SK-N-SH treated with all-trans-retinoic acid at 6 μM for 48 hours (cell line): ENCODE data around the gene FRYL.

Experiments used
- ATAC-seq: fragments of 200-7000 bp; cut with Tn5 transposase; 3 replicates; pipeline ENCODE4 v1.9.1; 2020; ENCODE audit warnings: mild to moderate bottlenecking, moderate library complexity
- ARNTL ChIP-seq: fragments of 450-650 bp; formaldehyde crosslinking; IDR thresholded peaks from 2 replicates; pipeline ENCODE4 v1.5.0; 2020; ENCODE audit warnings: low read depth, mild to moderate bottlenecking, moderate library complexity, borderline replicate concordance
- BACH2 ChIP-seq: fragments of 250-450 bp; sonication (Bioruptor Pico); IDR thresholded peaks from 2 replicates; pipeline ENCODE4 v1.9.0; 2021; ENCODE audit warnings: mild to moderate bottlenecking, borderline replicate concordance
- CREB5 ChIP-seq: fragments of 250-450 bp; sonication (Bioruptor Pico); IDR thresholded peaks from 2 replicates; pipeline ENCODE4 v1.5.1; 2020; ENCODE audit warnings: low read depth, mild to moderate bottlenecking, moderate library complexity
- CSDC2 ChIP-seq: fragments of 250-450 bp; sonication (Bioruptor Pico); IDR thresholded peaks from 2 replicates; pipeline ENCODE4 v1.5.0; 2020; ENCODE audit warnings: mild to moderate bottlenecking, moderate library complexity
- ESRRG ChIP-seq: fragments of 250-450 bp; sonication (Bioruptor Pico); IDR thresholded peaks from 2 replicates; pipeline ENCODE4 v1.6.1; 2021; ENCODE audit warnings: mild to moderate bottlenecking
- GLIS3 ChIP-seq: fragments of 250-450 bp; sonication (Bioruptor Pico); IDR thresholded peaks from 2 replicates; pipeline ENCODE4 v1.5.0; 2020; ENCODE audit warnings: mild to moderate bottlenecking, moderate library complexity
- ISL1 ChIP-seq: fragments of 250-450 bp; sonication (Bioruptor Pico); IDR thresholded peaks from 2 replicates; pipeline ENCODE4 v2.1.2; 2022; ENCODE audit warnings: mild to moderate bottlenecking, moderate library complexity
- OSR1 ChIP-seq: fragments of 250-450 bp; sonication (Bioruptor Pico); IDR thresholded peaks from 2 replicates; pipeline ENCODE4 v1.8.0; 2022; ENCODE audit warnings: moderate library complexity, mild to moderate bottlenecking, inconsistent platforms
- POU6F1 ChIP-seq: fragments of 250-450 bp; sonication (Bioruptor Pico); IDR thresholded peaks from 2 replicates; pipeline ENCODE4 v1.8.0; 2021; ENCODE audit warnings: low read depth, mild to moderate bottlenecking, moderate library complexity, borderline replicate concordance
- PPARA ChIP-seq: fragments of 250-450 bp; sonication (Bioruptor Pico); IDR thresholded peaks from 2 replicates; pipeline ENCODE4 v1.5.0; 2020; ENCODE audit warnings: mild to moderate bottlenecking, borderline replicate concordance
- RARB ChIP-seq: fragments of 250-450 bp; sonication (Bioruptor Pico); IDR thresholded peaks from 2 replicates; pipeline ENCODE4 v1.8.0; 2021; ENCODE audit warnings: mild to moderate bottlenecking, moderate library complexity
- TCF4 ChIP-seq: fragments of 250-450 bp; sonication (Bioruptor Pico); IDR thresholded peaks from 2 replicates; pipeline ENCODE4 v1.8.0; 2021; ENCODE audit warnings: mild to moderate bottlenecking, moderate library complexity, borderline replicate concordance
- TOX ChIP-seq: fragments of 250-450 bp; sonication (Bioruptor Pico); IDR thresholded peaks from 2 replicates; pipeline ENCODE4 v1.8.0; 2021; ENCODE audit warnings: mild to moderate bottlenecking, moderate library complexity, borderline replicate concordance
- ZC3H10 ChIP-seq: fragments of 250-450 bp; sonication (Bioruptor Pico); IDR thresholded peaks from 2 replicates; pipeline ENCODE4 v1.5.1; 2021; ENCODE audit warnings: mild to moderate bottlenecking, moderate library complexity
- ZFP3 ChIP-seq: fragments of 250-450 bp; sonication (Bioruptor Pico); IDR thresholded peaks from 2 replicates; pipeline ENCODE4 v1.5.0; 2020; ENCODE audit warnings: mild to moderate bottlenecking, moderate library complexity
- ZFP30 ChIP-seq: fragments of 450-650 bp; formaldehyde crosslinking; IDR thresholded peaks from 2 replicates; pipeline ENCODE4 v1.5.0; 2022; ENCODE audit warnings: mild to moderate bottlenecking, moderate library complexity
- ZNF565 ChIP-seq: fragments of 450-650 bp; formaldehyde crosslinking; conservative IDR thresholded peaks from 2 replicates; pipeline ENCODE4 v1.5.0; 2020; ENCODE audit warnings: low read depth, mild to moderate bottlenecking, moderate library complexity
- ZNF70 ChIP-seq: fragments of 450-650 bp; formaldehyde crosslinking; IDR thresholded peaks from 2 replicates; pipeline ENCODE4 v1.5.0; 2020; ENCODE audit warnings: mild to moderate bottlenecking, moderate library complexity
- ZNF8 ChIP-seq: fragments of 450-650 bp; formaldehyde crosslinking; IDR thresholded peaks from 2 replicates; pipeline ENCODE4 v1.5.0; 2020; ENCODE audit warnings: mild to moderate bottlenecking, moderate library complexity
- TF ChIP-seq, protein P1 (sequence below): fragments of 250-450 bp; sonication (Bioruptor Pico); IDR thresholded peaks from 2 replicates; pipeline ENCODE4 v1.5.0; 2020; ENCODE audit warnings: mild to moderate bottlenecking, moderate library complexity
- TF ChIP-seq, protein P2 (sequence below): fragments of 250-450 bp; sonication (Bioruptor Pico); IDR thresholded peaks from 2 replicates; pipeline ENCODE4 v1.5.1; 2021; ENCODE audit warnings: mild to moderate bottlenecking, moderate library complexity
- TF ChIP-seq, protein P3 (sequence below): fragments of 250-450 bp; sonication (Bioruptor Pico); IDR thresholded peaks from 2 replicates; pipeline ENCODE4 v1.8.0; 2020; ENCODE audit warnings: mild to moderate bottlenecking, moderate library complexity, borderline replicate concordance

FRYL gene

GRCh38 chr4:48780865-48781214, 761 bp upstream of the FRYL start:
- no peak for TF ChIP-seq GLIS3
- no peak for TF ChIP-seq TCF4
- TF ChIP-seq ESRRG (CRISPR knock-in tag), result no peak
- TF ChIP-seq ZNF70 (CRISPR knock-in tag), result no peak
- TF ChIP-seq, protein P1, sequence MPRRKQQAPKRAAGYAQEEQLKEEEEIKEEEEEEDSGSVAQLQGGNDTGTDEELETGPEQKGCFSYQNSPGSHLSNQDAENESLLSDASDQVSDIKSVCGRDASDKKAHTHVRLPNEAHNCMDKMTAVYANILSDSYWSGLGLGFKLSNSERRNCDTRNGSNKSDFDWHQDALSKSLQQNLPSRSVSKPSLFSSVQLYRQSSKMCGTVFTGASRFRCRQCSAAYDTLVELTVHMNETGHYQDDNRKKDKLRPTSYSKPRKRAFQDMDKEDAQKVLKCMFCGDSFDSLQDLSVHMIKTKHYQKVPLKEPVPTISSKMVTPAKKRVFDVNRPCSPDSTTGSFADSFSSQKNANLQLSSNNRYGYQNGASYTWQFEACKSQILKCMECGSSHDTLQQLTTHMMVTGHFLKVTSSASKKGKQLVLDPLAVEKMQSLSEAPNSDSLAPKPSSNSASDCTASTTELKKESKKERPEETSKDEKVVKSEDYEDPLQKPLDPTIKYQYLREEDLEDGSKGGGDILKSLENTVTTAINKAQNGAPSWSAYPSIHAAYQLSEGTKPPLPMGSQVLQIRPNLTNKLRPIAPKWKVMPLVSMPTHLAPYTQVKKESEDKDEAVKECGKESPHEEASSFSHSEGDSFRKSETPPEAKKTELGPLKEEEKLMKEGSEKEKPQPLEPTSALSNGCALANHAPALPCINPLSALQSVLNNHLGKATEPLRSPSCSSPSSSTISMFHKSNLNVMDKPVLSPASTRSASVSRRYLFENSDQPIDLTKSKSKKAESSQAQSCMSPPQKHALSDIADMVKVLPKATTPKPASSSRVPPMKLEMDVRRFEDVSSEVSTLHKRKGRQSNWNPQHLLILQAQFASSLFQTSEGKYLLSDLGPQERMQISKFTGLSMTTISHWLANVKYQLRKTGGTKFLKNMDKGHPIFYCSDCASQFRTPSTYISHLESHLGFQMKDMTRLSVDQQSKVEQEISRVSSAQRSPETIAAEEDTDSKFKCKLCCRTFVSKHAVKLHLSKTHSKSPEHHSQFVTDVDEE (CRISPR knock-in tag), result no peak
- TF ChIP-seq, protein P2, sequence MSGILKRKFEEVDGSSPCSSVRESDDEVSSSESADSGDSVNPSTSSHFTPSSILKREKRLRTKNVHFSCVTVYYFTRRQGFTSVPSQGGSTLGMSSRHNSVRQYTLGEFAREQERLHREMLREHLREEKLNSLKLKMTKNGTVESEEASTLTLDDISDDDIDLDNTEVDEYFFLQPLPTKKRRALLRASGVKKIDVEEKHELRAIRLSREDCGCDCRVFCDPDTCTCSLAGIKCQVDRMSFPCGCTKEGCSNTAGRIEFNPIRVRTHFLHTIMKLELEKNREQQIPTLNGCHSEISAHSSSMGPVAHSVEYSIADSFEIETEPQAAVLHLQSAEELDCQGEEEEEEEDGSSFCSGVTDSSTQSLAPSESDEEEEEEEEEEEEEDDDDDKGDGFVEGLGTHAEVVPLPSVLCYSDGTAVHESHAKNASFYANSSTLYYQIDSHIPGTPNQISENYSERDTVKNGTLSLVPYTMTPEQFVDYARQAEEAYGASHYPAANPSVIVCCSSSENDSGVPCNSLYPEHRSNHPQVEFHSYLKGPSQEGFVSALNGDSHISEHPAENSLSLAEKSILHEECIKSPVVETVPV (CRISPR knock-in tag), result no peak
- no peak for TF ChIP-seq PPARA (CRISPR knock-in tag)
- TF ChIP-seq CSDC2 (CRISPR knock-in tag), result no peak
- TF ChIP-seq ZFP3 (CRISPR knock-in tag), result no peak
- no peak for TF ChIP-seq ARNTL (CRISPR knock-in tag)
- TF ChIP-seq CREB5 (CRISPR knock-in tag), result no peak
- no peak for TF ChIP-seq BACH2 (CRISPR knock-in tag)
- no peak for TF ChIP-seq OSR1 (CRISPR knock-in tag)
- TF ChIP-seq ZFP30 (CRISPR knock-in tag), result no peak
- no peak for TF ChIP-seq ZNF565 (CRISPR knock-in tag)
- TF ChIP-seq, protein P3, sequence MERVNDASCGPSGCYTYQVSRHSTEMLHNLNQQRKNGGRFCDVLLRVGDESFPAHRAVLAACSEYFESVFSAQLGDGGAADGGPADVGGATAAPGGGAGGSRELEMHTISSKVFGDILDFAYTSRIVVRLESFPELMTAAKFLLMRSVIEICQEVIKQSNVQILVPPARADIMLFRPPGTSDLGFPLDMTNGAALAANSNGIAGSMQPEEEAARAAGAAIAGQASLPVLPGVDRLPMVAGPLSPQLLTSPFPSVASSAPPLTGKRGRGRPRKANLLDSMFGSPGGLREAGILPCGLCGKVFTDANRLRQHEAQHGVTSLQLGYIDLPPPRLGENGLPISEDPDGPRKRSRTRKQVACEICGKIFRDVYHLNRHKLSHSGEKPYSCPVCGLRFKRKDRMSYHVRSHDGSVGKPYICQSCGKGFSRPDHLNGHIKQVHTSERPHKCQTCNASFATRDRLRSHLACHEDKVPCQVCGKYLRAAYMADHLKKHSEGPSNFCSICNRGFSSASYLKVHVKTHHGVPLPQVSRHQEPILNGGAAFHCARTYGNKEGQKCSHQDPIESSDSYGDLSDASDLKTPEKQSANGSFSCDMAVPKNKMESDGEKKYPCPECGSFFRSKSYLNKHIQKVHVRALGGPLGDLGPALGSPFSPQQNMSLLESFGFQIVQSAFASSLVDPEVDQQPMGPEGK (CRISPR knock-in tag), result no peak
- no peak for TF ChIP-seq RARB (CRISPR knock-in tag)
- TF ChIP-seq ISL1 (CRISPR knock-in tag), result no peak
- TF ChIP-seq ZNF8 (CRISPR knock-in tag), result no peak
- no peak for TF ChIP-seq TOX
- ATAC-seq, result no peak

DNA sequence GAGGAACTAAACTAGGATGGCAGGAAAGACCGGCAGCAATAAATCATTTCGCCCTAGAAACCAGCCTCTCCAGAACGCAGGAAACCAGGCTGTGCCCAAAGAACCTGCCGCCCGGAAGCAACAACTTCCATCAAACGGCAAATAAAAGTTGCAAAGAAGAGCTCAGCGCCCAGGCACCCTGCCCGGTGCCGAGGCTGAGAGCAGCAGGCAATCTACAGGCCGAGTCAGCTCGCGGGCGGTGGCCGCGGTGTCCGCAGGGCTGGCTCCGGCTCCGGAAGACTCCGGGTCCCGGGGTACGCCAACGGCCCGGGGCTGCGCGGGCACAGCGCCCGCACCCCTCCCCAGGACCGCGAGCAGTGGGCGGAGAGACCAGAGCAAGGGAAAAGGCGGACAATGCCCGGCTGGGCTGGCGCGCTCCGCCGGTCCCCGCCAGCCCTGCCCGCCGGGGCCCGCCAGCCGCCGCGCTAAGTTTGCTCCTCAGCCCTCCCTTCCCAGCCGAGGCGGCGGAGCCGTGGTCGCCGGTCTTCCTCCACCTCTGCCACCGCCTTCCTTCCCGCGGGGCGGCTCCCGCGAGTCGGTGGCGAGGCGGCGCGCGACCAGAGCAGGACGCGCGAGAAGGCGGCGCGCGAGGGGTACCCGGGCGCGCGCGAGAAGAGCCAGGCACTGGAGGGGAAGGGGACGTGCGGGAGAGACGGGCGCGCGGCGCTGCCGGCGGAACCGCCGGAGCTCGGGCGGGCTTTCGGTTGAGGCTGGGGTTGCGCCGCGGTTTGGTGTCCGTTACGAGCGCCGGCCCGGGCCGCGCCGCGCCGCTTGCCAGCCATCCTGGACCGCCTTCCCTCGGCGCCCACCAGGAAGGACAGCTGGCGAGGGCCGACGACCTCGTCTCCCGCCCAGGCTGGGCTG, 733 bp downstream of the FRYL start:
- peak; percentile 36 for ATAC-seq
- TF ChIP-seq CSDC2 (CRISPR knock-in tag) (no peak), ZC3H10 (no peak), ZNF8 (CRISPR knock-in tag) (peak; percentile 59; the same call in 1 of the 2 replicates), ZFP3 (CRISPR knock-in tag) (0 out of 2 replicates have a peak, but pooled peaks have one; percentile 14)

DNA sequence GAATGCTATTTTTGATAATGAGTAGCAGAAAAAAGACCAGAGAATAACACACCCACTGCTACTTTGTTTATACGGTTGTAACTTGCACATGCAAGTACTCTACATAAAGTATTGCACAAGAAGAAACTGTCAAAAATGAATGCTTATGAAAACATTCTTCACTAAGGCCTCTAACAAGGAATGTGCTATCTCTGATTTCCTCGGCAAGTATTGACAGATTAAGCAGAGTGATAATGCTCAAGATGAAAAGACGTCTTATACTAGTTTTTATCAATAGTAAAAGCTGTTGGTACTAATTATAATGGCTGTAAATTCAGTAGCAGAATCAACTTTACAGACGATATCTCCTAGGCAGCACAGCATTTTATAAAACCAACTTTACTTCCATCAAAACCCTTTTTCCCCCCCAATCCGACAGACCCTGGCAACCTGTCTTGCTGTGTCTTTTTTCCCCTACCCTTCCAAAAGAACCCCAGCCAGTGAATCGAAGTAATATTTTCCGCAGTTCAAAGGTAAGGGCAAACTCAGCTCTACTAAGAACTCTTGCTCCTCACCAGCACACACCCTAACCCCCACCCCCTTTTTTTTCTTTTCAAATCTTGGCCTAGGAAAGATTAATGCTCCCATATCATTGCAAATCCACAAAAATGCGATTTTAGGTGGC, 1.5 kb downstream of the FRYL start:
- ATAC-seq, result no peak
- no peak for TF ChIP-seq ZC3H10
- no peak for TF ChIP-seq ZFP3 (CRISPR knock-in tag)

GRCh38 chr4:48777739-48778138, 2.3 kb downstream of the FRYL start:
- TF ChIP-seq, protein P1 (CRISPR knock-in tag), result no peak
- TF ChIP-seq PPARA (CRISPR knock-in tag), result no peak
- no peak for TF ChIP-seq POU6F1 (CRISPR knock-in tag)
- TF ChIP-seq GLIS3, result no peak
- no peak for ATAC-seq
